ENCODE measurements around the gene ATP6V1F.

DNA sequence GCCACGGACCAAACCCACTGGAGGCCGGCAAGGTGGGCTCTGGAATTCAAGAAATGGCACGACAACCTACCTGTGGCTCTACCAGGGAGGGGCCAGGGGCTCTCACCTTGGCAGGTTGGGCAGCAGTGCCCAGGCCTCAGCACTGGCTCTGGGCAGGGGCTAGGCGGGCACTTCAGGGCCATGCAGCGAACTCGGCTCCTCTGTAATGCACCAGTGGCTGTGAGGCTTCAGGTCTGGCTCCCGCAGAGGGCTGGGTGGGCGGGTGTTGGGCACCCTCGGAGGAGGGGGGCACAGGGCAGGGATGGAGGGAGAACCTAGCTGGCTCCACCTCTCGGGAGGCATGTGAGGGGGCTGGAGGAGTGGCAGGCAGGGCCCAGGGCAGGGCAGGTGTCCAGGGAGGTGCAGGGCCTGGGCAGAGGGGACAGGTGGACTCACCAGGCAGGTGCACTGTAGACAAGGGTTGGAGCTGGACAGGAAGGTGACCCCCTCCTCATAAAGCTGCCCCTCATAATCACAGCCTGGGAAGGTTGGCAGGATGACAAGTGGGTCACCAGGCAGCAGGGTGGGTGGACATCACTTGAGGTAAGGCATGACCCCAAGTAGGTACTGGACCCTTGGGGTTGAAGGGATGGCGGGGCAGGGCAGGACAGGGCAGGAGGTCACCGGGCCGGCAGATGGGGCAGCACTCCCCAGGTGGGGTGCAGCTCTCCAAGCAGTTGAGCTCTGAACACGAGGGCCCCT lies 41.1 kb downstream of the ATP6V1F start:
- TF ChIP-seq EZH2 (IDR thresholded peaks at IDR 0.05; ENCODE audit: insufficient read depth, poor library complexity, severe bottlenecking) = no peak
- TF ChIP-seq EZH2phosphoT487 (IDR thresholded peaks at IDR 0.05; ENCODE audit: insufficient read depth, low read depth) = no peak

Measured in GM23248 (cell line).